ENCODE measurements around the gene ZNF679.

GRCh38 chr7:64187408-64187807 is 40.9 kb upstream of the ZNF679 start:
- TF ChIP-seq, protein P1, sequence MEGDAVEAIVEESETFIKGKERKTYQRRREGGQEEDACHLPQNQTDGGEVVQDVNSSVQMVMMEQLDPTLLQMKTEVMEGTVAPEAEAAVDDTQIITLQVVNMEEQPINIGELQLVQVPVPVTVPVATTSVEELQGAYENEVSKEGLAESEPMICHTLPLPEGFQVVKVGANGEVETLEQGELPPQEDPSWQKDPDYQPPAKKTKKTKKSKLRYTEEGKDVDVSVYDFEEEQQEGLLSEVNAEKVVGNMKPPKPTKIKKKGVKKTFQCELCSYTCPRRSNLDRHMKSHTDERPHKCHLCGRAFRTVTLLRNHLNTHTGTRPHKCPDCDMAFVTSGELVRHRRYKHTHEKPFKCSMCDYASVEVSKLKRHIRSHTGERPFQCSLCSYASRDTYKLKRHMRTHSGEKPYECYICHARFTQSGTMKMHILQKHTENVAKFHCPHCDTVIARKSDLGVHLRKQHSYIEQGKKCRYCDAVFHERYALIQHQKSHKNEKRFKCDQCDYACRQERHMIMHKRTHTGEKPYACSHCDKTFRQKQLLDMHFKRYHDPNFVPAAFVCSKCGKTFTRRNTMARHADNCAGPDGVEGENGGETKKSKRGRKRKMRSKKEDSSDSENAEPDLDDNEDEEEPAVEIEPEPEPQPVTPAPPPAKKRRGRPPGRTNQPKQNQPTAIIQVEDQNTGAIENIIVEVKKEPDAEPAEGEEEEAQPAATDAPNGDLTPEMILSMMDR (conservative IDR thresholded peaks at IDR 0.05 in 1 of 2, IDR thresholded peaks at IDR 0.05 in 1 of 2; ENCODE audit: low read depth in 1 of 2, low read length in 2 of 2) = no peak
- TF ChIP-seq EZH2 (IDR thresholded peaks at IDR 0.05; ENCODE audit: low read length, missing control alignments) = no peak
